Measurements from ENCODE around the gene LGALS9C.
"Not testable (repeated sequence)": the region's sequence is repeated elsewhere in the genome, so short reads cannot be mapped to it uniquely, and the experiment has no call there.

The LGALS9C gene

GRCh38 chr17:18530405-18530804 lies 53.8 kb downstream of the LGALS9C start:
- DNase-seq (ENCODE audit: low read depth), result not testable (repeated sequence)

- not testable (repeated sequence) for DNase-seq (ENCODE audit: low read depth)
These were observed 65.6 kb downstream of the LGALS9C start for GRCh38 chr17:18542234-18542633.

GRCh38 chr17:18542907-18543306 lies 66.3 kb downstream of the LGALS9C start:
- DNase-seq (ENCODE audit: low read depth), result not testable (repeated sequence)
